ENCODE results near the gene NTN5.

Gene NTN5

GRCh38 chr19:48668332-48668731 is 4.5 kb downstream of the NTN5 start:
- no peak overlapping the region for H3K9ac ChIP-seq (ENCODE audit: low read length)
- H3K9me2 ChIP-seq (ENCODE audit: low read depth, low read length): no peaks in the 10 kb centered on the region
- H3K4me2 ChIP-seq (ENCODE audit: low read length): no peak overlapping the region
- no peak overlapping the region for H3K27ac ChIP-seq (ENCODE audit: low read depth, low read length, poor library complexity, severe bottlenecking)
- H2AFZ ChIP-seq (ENCODE audit: low read length): no peak overlapping the region
- no peaks in the 10 kb centered on the region for H3F3A ChIP-seq (ENCODE audit: insufficient read depth, low read length)
- no peak overlapping the region for H3K4me3 ChIP-seq (ENCODE audit: low read depth, low read length, poor library complexity, severe bottlenecking)
- TF ChIP-seq CTCF (IDR thresholded peaks at IDR 0.05; ENCODE audit: low read length) (no peak), EZH2 (IDR thresholded peaks at IDR 0.05; ENCODE audit: borderline replicate concordance, low read length) (no peak)
- no peaks in the 10 kb centered on the region for H3K9me3 ChIP-seq (ENCODE audit: low read length)
- no peaks in the 10 kb centered on the region for H3K79me2 ChIP-seq (ENCODE audit: insufficient read depth, low read length)
- H3K4me1 ChIP-seq (ENCODE audit: insufficient read depth, low read length, severe bottlenecking): no peaks in the 10 kb centered on the region
- no peaks in the 10 kb centered on the region for H3K36me3 ChIP-seq (ENCODE audit: insufficient read depth, low read length)
- no peaks in the 10 kb centered on the region for H3K27me3 ChIP-seq (ENCODE audit: insufficient read depth, low read length)
- H4K20me1 ChIP-seq (ENCODE audit: insufficient read depth, low read length): no peaks in the 10 kb centered on the region

- H3F3A ChIP-seq (ENCODE audit: insufficient read depth, low read length): no peaks in the 10 kb centered on the region
- no peaks in the 10 kb centered on the region for H4K20me1 ChIP-seq (ENCODE audit: insufficient read depth, low read length)
- H3K27me3 ChIP-seq (ENCODE audit: insufficient read depth, low read length): no peaks in the 10 kb centered on the region
- no peak for TF ChIP-seq CTCF (IDR thresholded peaks at IDR 0.05; ENCODE audit: low read length)
- no peak for TF ChIP-seq EZH2 (IDR thresholded peaks at IDR 0.05; ENCODE audit: borderline replicate concordance, low read length)
- no peaks in the 10 kb centered on the region for H3K9me3 ChIP-seq (ENCODE audit: low read length)
- no peak overlapping the region for H3K4me3 ChIP-seq (ENCODE audit: low read depth, low read length, poor library complexity, severe bottlenecking)
- no peak overlapping the region for H3K27ac ChIP-seq (ENCODE audit: low read depth, low read length, poor library complexity, severe bottlenecking)
- H3K4me2 ChIP-seq (ENCODE audit: low read length): no peak overlapping the region
- no peaks in the 10 kb centered on the region for H3K79me2 ChIP-seq (ENCODE audit: insufficient read depth, low read length)
- H3K36me3 ChIP-seq (ENCODE audit: insufficient read depth, low read length): no peaks in the 10 kb centered on the region
- H3K9me2 ChIP-seq (ENCODE audit: low read depth, low read length): no peaks in the 10 kb centered on the region
- no peaks in the 10 kb centered on the region for H3K4me1 ChIP-seq (ENCODE audit: insufficient read depth, low read length, severe bottlenecking)
- no peak overlapping the region for H2AFZ ChIP-seq (ENCODE audit: low read length)
- H3K9ac ChIP-seq (ENCODE audit: low read length): no peak overlapping the region
Measured at GRCh38 chr19:48665786-48666185, 7.0 kb downstream of the NTN5 start.

- Histone ChIP-seq H3K9me3 (ENCODE audit: low read length) (no peaks in the 10 kb centered on the region), H4K20me1 (ENCODE audit: insufficient read depth, low read length) (no peaks in the 10 kb centered on the region), H3K9me2 (ENCODE audit: low read depth, low read length) (no peaks in the 10 kb centered on the region), H3K9ac (ENCODE audit: low read length) (no peak overlapping the region), H3K27ac (ENCODE audit: low read depth, low read length, poor library complexity, severe bottlenecking) (no peak overlapping the region), H3K79me2 (ENCODE audit: insufficient read depth, low read length) (no peaks in the 10 kb centered on the region), H2AFZ (ENCODE audit: low read length) (no peak overlapping the region), H3K4me2 (ENCODE audit: low read length) (no peak overlapping the region), H3K4me3 (ENCODE audit: low read depth, low read length, poor library complexity, severe bottlenecking) (no peak overlapping the region), H3K27me3 (ENCODE audit: insufficient read depth, low read length) (no peaks in the 10 kb centered on the region), H3K36me3 (ENCODE audit: insufficient read depth, low read length) (no peaks in the 10 kb centered on the region), H3F3A (ENCODE audit: insufficient read depth, low read length) (no peaks in the 10 kb centered on the region), H3K4me1 (ENCODE audit: insufficient read depth, low read length, severe bottlenecking) (no peaks in the 10 kb centered on the region)
- TF ChIP-seq CTCF (IDR thresholded peaks at IDR 0.05; ENCODE audit: low read length): no peak
- TF ChIP-seq EZH2 (IDR thresholded peaks at IDR 0.05; ENCODE audit: borderline replicate concordance, low read length): no peak
Measured at GRCh38 chr19:48664476-48664875, 8.3 kb downstream of the NTN5 start.
